ENCODE results near the gene TMEM238L. TPM values are rescaled to one million over a fixed set of nuclear protein-coding genes. Genes with fewer than 3 reads are reported as not detected.
A peak's percentile ranks its signal among the peaks of the same experiment; 100 is the strongest.
"Not testable (repeated sequence)": the region's sequence is repeated elsewhere in the genome, so short reads cannot be mapped to it uniquely, and the experiment has no call there.

Gene TMEM238L, protein sequence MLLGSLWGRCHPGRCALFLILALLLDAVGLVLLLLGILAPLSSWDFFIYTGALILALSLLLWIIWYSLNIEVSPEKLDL
- not detected for total RNA-seq

DNA sequence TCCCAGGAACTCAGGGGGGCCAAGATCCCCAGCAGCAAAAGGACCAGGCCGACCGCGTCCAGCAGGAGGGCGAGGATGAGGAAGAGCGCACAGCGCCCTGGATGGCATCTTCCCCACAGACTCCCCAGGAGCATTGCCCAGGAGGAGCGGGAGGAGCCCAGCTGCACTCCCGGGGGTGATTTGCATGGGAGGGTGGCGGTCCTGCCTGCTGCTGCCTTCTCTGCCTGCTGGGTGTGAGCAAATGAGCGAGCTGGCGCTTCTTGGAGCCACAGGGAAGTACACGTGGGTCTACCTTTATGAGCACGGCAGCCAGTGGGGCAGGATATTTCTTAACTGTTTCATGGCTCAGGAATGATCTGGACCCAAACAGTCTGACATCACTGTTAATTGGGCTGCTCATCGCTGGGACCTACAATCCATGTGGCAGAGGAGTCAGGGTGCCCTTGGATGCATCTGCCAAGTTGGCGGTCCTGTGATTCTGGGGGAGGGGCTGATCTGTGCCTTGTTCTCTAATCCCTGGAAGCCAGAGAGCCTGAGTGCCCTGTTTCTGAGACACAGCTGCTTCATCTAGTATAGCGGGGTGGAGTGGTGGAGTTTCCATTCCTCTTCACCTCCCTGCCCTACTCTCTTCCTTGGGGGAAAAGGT, at the start of gene TMEM238L:
TMEM238L (minus strand) TSS at position 270 of the 646 bp plus-strand sequence; CDS start at position 134, 136 bp downstream.
- Histone ChIP-seq H3K9me3 (ENCODE audit: low read depth, low read length) (no peaks in the 10 kb centered on the region), H3K27me3 (ENCODE audit: insufficient read depth, low read length) (no peaks in the 10 kb centered on the region), H3K4me1 (ENCODE audit: insufficient read depth, low read length) (no peaks in the 10 kb centered on the region), H3K4me3 (ENCODE audit: low read length) (no peak within 1 kb of the TSS)

DNA sequence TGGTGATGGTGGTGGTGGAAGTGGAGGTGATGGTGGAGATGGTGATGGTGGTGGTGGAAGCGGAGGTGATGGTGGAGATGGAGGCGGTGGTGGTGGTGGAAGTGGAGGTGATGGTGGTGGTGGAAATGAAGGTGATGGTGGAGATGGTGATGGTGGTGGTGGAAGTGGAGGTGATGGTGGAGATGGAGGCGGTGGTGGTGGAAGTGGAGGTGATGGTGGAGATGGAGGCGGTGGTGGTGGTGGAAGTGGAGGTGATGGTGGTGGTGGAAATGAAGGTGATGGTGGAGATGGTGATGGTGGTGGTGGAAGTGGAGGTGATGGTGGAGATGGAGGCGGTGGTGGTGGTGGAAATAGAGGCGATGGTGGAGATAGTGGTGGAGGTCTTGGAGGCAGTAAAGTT, 42.7 kb upstream of the TMEM238L start:
- not testable (repeated sequence) for H3K9me3 ChIP-seq (ENCODE audit: low read depth, low read length); H3K4me1 ChIP-seq (ENCODE audit: insufficient read depth, low read length); H3K27me3 ChIP-seq (ENCODE audit: insufficient read depth, low read length); H3K4me3 ChIP-seq (ENCODE audit: low read length)

DNA sequence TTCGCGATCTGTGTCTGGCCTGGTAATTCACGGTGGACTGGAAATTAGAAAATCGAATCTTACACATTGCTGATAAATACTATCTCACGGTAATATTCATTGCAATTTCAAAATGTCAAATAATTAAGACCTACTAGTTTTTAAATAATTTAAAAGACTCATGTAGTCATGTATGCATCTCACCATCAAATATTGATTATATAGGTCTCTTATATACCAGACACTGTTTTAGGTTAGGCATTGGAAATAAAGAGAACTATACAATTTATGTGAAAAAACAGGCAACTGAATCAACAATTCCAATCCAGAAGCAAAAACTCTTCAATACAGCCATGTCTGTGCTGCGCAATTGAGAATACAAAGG, 41.5 kb upstream of the TMEM238L start:
- Histone ChIP-seq H3K4me3 (ENCODE audit: low read length) (no peak overlapping the region), H3K27me3 (ENCODE audit: insufficient read depth, low read length) (no peaks in the 10 kb centered on the region), H3K4me1 (ENCODE audit: insufficient read depth, low read length) (peaks cover 6% of the 10 kb centered on the region), H3K9me3 (ENCODE audit: low read depth, low read length) (no peaks in the 10 kb centered on the region)

DNA sequence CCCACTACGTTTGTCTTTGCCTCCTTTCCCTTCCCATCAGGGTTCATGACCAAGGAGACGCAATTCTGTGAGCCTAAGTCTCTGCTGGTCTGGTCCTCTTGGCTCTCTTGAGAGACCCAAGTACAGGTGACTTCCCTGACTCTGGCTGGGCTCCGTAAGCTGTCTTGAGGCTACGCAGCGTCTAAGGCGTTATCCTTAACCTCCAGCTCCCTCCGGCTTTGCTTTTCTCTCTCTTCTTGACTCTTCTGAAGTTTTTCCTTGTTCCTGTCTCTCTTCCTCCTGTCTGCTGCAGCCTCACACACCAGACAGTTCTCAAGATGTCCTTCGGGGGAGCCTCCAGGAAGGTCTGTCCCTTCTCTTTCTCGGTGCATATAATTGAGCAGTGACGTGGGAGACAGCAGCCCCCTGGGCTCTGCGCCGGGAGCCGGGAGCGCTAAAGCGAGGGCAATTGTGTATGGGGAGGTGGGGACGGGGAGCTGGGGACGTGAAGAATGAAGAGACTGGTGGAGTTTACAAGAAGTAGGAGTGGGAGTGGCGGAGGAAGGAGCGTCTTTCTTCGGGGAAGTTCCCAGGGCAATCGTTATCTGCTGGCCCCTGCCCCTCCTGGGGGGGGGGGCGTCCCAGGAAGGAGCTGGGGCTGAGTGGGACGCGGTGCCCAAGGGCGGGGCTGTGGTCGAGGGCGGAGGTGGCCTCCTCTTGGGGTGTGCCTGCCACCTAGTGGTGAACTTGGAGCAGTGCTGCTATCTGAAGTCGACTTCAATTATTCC, 40.9 kb upstream of the TMEM238L start:
- peak overlapping the region; percentile 26 for H3K4me3 ChIP-seq (ENCODE audit: low read length)
- no peaks in the 10 kb centered on the region for H3K9me3 ChIP-seq (ENCODE audit: low read depth, low read length)
- H3K27me3 ChIP-seq (ENCODE audit: insufficient read depth, low read length): no peaks in the 10 kb centered on the region
- peaks cover 6% of the 10 kb centered on the region for H3K4me1 ChIP-seq (ENCODE audit: insufficient read depth, low read length)

DNA sequence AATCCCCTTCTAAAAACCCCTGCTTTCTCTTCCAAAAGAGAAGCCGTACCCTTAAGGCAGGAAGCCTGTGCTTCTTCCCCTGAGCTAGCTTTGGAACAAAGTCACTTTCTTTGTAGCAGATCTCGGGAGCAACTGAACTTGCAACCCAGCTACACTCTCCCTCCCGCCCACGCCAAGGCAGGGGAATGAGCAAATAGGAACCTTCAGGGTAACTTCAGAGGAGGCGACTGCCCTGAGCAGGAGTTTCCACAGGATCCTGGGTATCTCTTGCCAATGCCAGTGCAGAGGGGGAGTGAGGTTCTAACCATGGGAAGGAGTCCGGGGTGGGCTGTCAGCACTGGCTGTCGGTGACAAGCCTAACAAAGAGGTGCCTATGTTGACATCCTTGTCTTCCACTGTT, 39.9 kb upstream of the TMEM238L start:
- Histone ChIP-seq H3K4me1 (ENCODE audit: insufficient read depth, low read length) (peaks cover 6% of the 10 kb centered on the region), H3K27me3 (ENCODE audit: insufficient read depth, low read length) (no peaks in the 10 kb centered on the region), H3K4me3 (ENCODE audit: low read length) (no peak overlapping the region), H3K9me3 (ENCODE audit: low read depth, low read length) (no peaks in the 10 kb centered on the region)

DNA sequence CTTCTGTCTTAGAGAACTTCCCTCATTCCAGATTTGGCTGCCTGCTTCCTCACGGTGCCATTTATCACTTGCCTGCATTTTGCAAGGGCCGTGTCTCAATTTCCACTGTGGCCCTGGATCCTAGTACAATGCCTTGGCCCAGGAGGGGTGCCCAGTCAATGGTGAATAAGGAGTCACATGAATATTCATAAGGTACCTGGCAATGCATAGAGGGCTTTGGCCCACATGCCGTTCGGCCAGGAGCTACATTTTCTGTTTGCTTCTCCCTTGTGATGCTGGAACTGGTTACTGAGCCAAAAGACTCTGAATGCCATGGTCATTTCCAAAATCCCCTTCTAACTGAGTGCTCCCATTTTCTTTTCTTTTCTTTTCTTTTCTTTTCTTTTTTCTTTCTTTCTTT, 38.8 kb upstream of the TMEM238L start:
- Histone ChIP-seq H3K4me3 (ENCODE audit: low read length) (no peak overlapping the region), H3K4me1 (ENCODE audit: insufficient read depth, low read length) (peaks cover 6% of the 10 kb centered on the region)

DNA sequence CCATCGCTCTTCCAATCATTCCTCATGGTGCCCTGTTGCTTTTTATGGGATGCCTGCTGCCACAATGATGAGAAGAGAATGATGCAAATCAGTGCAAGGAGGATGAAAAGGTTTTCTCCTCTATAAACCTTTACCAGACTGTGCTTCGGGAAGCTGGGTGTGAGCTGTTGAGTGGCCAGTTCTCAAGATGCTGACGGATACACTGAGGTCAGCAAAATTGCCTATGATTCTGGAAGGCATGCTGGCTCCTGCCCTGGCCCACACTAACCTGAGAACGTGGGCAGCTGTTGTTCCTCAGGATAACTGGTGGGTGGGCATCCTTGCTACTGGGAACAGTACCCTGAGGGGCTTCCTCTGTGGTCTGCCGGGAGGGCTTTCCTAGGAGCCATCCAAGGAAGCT, 34.8 kb upstream of the TMEM238L start:
- Histone ChIP-seq H3K27me3 (ENCODE audit: insufficient read depth, low read length) (no peaks in the 10 kb centered on the region), H3K4me3 (ENCODE audit: low read length) (no peak overlapping the region), H3K9me3 (ENCODE audit: low read depth, low read length) (no peaks in the 10 kb centered on the region), H3K4me1 (ENCODE audit: insufficient read depth, low read length) (no peaks in the 10 kb centered on the region)

More for the DNA sequence above, 38.8 kb upstream of the TMEM238L start:
- Histone ChIP-seq H3K9me3 (ENCODE audit: low read depth, low read length) (no peaks in the 10 kb centered on the region), H3K27me3 (ENCODE audit: insufficient read depth, low read length) (no peaks in the 10 kb centered on the region)

DNA sequence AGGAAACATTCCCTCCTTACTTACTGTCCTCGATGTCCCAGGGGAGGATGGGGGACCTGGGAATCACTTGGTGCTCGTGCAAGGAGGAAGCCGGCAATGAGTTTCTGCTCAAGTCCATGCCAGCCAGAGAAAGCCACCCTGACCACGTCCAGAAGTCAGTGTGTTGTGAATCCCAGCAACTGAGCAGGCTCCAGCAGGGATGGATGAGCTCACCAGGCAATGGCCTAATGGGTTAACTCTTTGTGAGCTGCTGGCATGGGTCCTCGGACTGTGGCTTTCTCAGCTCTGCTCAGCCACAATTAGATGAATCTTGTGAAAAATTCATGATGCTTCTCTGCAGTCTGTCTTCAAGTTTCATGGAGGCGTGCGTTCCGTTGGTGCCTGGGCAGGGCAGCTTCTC, 34.0 kb upstream of the TMEM238L start, which contains the start of gene PIRT:
PIRT (minus strand) TSS at position 167 of the 400 bp plus-strand sequence. CDS start 12,442 bp downstream, outside the sequence.
- Histone ChIP-seq H3K9me3 (ENCODE audit: low read depth, low read length) (no peaks in the 10 kb centered on the region), H3K27me3 (ENCODE audit: insufficient read depth, low read length) (no peaks in the 10 kb centered on the region)

DNA sequence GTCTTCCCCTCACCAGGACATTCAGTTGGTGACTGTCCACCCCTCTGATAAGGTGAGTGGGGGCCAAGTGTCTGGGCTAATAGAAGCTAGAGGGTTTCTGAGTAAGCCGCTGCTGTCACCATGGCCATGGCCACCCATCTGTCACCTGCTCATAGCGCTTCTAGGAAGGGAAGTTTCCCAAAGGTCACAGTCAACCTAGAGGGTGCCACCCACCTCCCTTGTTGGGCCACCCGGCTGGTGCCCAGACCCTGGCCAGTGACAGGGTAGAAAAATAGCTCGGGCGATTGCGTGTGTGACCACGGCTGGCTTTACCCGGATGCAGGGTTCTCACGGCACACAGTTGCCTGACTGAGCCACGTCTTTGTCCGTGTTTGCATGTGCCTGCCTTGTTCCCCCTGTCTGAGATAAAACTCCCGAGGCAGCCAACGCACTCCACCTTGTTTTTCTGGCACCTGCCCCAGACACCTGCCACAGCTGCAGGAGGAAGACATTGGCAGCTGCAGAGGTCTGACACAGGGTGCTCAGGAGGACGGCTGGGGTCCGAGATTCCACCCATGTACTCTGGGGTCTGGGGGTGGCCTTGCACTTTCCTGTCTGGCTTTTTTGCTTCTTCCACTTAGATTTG, 33.2 kb upstream of the TMEM238L start:
- Histone ChIP-seq H3K4me1 (ENCODE audit: insufficient read depth, low read length) (no peaks in the 10 kb centered on the region), H3K27me3 (ENCODE audit: insufficient read depth, low read length) (no peaks in the 10 kb centered on the region), H3K4me3 (ENCODE audit: low read length) (no peak overlapping the region), H3K9me3 (ENCODE audit: low read depth, low read length) (no peaks in the 10 kb centered on the region)

More for the DNA sequence above, 34.0 kb upstream of the TMEM238L start, which contains the start of gene PIRT:
- H3K4me1 ChIP-seq (ENCODE audit: insufficient read depth, low read length): no peaks in the 10 kb centered on the region
- no peak within 1 kb of the TSS for H3K4me3 ChIP-seq (ENCODE audit: low read length)

DNA sequence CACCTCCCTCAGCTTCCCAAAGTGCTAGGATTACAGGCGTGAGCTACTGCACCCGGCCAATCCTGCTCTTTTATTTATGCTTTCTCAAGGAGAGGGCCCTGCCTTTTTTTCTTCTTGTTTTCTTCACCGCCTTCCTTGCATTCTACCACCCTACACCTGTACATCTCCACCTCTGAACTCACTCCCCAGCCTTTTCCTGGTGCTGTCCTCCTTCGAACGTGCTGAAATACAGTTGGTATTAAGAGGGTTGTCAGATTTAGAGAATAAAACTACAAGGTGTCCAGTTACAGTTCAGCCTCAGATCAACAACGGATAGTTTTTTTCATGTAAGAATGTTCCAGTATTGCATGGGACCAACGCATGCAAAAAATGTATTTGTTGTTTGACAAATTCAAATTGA, 32.2 kb upstream of the TMEM238L start:
- no peaks in the 10 kb centered on the region for H3K4me1 ChIP-seq (ENCODE audit: insufficient read depth, low read length)
- H3K4me3 ChIP-seq (ENCODE audit: low read length): no peak overlapping the region
- no peaks in the 10 kb centered on the region for H3K9me3 ChIP-seq (ENCODE audit: low read depth, low read length)
- no peaks in the 10 kb centered on the region for H3K27me3 ChIP-seq (ENCODE audit: insufficient read depth, low read length)

DNA sequence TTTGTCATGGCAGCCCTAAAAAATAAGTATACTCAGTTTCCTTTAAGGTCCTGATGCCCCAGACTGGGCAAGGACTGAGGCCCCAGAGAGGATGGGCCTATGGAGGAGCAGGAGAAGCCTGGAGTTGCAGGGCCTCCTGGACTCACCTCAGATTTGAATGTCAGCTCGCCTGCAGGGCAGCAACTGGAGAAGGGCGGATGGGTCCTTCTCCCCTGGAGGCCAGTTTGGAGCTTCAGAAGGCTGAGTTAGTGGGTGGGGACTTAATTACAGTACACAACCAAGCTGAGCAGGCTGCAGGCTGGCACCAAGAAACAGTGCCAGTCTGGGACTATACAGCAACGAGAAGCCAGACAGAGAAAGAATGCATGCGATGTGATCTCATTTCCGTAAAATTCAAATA, 27.8 kb upstream of the TMEM238L start:
- H3K4me1 ChIP-seq (ENCODE audit: insufficient read depth, low read length): no peaks in the 10 kb centered on the region
- no peaks in the 10 kb centered on the region for H3K9me3 ChIP-seq (ENCODE audit: low read depth, low read length)
- H3K27me3 ChIP-seq (ENCODE audit: insufficient read depth, low read length): no peaks in the 10 kb centered on the region

DNA sequence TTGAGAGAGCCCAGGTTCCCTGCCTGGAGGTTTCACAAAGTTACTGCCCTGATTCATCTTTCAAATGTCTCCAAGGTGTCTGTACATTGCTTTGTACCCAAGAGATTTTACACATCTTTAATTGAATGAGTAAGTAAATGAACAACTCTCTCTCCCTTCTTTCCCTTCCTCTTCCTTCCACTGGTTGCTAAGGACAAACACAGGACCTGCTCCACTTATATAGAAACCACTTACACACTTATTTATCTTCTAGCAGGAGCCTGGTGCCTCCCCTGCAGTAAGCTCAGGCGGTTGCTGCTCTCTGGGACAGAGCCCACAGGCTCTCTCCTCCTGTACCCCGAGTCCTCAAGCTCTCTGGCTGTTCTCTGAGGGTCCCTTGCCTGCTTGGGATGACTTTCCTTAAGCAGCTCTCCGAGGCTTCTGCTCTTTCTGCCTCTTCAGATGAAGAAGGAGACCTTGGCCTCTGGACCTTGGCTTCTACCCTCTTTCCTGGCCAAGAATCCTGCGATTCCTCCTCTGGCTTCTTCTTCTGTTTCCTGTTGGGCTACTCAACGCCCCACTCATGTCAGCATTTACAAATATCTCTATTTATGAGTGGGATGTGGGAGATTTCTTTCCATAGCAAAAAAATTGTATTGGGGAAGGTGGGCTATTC, 24.1 kb upstream of the TMEM238L start:
- Histone ChIP-seq H3K9me3 (ENCODE audit: low read depth, low read length) (no peaks in the 10 kb centered on the region), H3K4me3 (ENCODE audit: low read length) (no peak overlapping the region), H3K27me3 (ENCODE audit: insufficient read depth, low read length) (no peaks in the 10 kb centered on the region), H3K4me1 (ENCODE audit: insufficient read depth, low read length) (no peaks in the 10 kb centered on the region)

More for the DNA sequence above, 27.8 kb upstream of the TMEM238L start:
- H3K4me3 ChIP-seq (ENCODE audit: low read length): no peak overlapping the region

DNA sequence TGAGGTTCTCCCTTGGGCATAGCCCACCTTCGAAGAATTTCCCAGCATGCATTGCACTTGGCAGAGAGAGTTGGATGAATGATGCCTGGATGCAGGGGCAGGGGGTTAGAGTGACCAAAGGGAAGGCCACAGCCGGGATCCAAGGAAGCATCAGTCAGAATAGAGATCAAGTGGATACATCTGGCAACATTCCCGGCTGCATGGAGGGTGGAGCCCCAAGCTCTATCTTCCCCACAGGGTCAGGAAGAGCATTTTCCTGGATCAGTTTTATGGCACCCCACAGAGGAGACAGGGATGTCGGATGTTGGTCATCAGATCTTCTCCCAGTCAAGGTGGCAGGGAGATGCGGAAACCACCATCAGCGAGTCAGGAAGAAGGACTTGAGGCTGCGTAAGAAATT, 21.0 kb upstream of the TMEM238L start:
- Histone ChIP-seq H3K4me3 (ENCODE audit: low read length) (no peak overlapping the region), H3K27me3 (ENCODE audit: insufficient read depth, low read length) (no peaks in the 10 kb centered on the region)

DNA sequence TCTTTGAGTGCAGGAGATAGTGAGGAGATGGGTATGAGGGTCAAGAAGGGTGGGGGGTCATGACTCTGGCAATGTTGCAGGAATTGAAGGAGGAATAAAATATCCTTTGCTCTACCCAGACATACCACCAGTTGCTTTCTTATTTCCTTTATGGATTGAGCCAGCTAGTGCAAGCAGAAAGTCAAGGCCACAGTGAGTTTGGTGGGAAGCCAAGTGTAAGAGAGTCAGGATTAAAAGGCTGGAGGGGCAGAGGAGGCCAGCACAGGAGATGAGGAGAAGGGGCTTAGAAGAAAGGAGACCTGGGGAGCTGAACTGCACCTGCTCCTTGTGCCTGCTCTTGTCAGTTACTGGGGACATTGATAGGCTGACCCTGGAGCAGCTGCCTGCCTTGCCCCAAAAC, 17.9 kb upstream of the TMEM238L start:
- Histone ChIP-seq H3K27me3 (ENCODE audit: insufficient read depth, low read length) (no peaks in the 10 kb centered on the region), H3K4me1 (ENCODE audit: insufficient read depth, low read length) (no peaks in the 10 kb centered on the region), H3K4me3 (ENCODE audit: low read length) (no peak overlapping the region), H3K9me3 (ENCODE audit: low read depth, low read length) (no peaks in the 10 kb centered on the region)

More for the DNA sequence above, 21.0 kb upstream of the TMEM238L start:
- Histone ChIP-seq H3K4me1 (ENCODE audit: insufficient read depth, low read length) (no peaks in the 10 kb centered on the region), H3K9me3 (ENCODE audit: low read depth, low read length) (no peaks in the 10 kb centered on the region)

DNA sequence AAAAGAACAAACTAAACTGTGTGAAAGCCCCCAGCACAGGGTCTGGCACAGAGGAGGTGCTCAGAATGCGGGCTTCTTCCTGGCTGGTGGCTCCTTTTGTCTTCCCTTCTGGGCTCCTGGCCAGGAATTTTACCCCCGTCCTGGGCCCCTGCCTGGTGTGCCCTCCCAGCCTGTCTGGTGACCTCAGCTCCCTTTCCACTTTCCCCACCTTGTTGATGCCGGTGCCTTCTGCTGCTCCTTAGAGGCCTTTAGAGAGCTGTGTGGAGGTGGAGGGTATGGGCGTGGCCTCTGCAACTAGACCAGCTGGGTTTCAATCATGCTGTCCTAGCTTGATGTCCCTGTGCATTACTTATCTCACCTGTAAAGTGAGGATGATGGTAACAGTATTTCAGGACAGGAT, 17.2 kb upstream of the TMEM238L start:
- Histone ChIP-seq H3K4me1 (ENCODE audit: insufficient read depth, low read length) (no peaks in the 10 kb centered on the region), H3K27me3 (ENCODE audit: insufficient read depth, low read length) (no peaks in the 10 kb centered on the region), H3K4me3 (ENCODE audit: low read length) (no peak overlapping the region), H3K9me3 (ENCODE audit: low read depth, low read length) (no peaks in the 10 kb centered on the region)
